ENCODE data around the gene COL2A1.
"Not testable (repeated sequence)": the region's sequence is repeated elsewhere in the genome, so short reads cannot be mapped to it uniquely, and the experiment has no call there.

COL2A1 gene

DNA sequence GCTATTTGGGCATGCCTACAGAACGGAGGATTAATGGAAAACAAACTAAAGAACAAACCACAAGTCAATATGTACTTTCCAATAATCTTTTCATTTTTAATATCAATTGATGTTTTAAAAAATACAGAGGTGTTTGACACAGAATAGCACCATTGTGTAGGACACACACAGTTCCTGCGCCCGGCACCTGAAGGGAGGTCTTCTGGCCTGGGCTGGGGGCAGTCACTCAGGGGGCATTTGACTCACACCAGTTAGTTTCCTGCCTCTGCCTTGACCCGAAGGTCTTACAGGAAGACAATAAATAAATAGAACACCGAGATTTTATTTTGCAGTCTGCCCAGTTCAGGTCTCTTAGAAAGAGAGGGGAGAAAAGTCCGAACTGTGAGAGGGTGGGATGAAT lies 31.4 kb downstream of the COL2A1 start:
- DNase-seq, result no peak

DNA sequence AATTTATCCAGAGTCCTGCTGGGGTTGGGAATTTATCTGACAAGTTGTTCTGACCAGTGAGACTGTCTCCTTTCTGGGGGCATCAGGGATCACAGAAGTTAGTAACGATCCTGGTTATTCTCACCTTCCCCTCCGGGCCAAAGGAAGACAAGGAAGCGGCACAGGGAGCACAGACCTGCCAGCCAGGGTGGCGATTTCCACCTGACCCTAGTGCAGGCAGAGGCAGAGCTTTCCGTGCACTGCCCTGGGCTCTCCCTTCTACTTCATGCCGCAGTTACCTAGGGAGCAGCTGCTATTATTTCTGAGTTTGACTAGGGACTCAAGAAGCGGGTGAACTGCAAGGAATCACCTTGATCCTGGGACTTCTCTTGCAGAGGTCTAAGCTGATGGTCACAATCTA lies 33.4 kb downstream of the COL2A1 start:
- DNase-seq, result no peak

DNA sequence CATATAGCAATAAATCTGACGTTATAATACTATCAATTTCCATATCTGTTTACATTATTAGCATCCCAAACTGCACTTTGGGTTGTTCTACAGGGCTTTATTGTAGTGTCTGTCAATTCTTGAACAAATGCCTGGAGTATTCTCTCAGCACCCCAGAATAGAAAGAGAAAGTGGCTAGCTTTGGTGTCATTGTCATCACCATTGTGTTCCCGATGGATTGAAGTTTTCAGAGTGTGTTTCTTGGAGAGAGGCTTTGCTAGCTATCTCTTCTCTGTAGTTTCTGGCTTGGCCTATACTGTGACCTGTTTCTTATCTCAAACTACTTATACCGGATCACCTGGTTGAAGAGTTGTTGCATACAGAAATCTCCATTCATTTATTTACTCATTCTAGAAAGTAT lies 34.4 kb downstream of the COL2A1 start:
- DNase-seq, result no peak

DNA sequence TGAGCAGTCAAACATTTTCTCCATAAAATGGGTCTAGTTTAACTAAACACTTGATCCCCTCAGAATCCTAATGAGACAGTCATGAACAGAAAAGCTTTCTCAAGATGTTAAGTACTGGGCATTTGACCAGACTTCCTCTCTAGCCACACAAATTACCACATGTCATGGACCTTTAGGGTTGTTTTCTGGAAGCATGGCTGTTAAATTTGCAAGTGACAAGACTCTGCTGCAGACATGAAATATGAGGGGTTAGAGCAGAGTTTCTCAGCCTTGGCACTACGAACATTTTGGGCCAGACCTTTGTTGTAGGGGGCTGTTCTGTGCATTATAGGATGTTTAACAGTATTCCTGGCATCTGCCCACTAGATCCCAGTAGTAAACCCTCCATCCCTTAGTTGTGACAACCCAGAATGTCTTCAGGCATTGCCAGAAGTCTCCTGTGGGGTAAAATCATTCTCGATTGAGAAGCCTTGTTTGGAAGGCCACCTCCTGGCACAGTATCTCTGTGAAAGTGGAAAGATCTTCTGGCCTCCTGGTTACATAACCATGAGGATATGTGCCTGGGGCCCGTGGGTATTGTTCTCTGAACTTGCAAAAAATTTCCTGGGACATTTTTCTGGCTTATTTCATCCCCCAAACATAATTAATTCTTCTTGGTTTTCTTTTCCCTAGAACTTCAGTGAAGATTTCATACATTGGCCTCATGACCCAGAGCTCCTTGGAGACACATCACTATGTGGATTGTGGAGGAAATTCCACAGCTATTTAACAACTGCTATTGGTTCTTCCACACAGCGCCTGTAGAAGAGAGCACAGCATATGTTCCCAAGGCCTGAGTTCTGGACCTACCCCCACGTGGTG lies 36.6 kb downstream of the COL2A1 start:
- DNase-seq, result no peak

DNA sequence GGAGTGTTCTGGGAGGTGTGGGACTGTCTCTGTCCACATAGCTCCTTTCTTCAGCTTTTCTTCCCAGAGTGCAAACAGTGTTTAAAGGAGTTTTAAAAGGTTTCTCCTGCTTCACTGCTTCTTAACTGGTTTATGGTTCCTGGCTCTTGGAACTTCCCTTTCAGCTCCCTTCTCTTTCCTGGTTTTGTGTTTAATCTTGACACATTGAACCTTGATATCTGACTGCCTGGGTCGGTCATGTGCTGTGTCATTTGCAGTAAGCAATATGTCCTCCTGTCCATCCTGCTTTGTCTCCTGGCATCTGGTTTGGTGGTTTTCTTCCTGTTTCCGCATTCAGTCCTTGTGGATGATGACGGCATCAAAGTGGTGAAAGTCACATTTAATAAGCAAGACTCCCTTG lies 38.7 kb downstream of the COL2A1 start:
- no peak for DNase-seq

DNA sequence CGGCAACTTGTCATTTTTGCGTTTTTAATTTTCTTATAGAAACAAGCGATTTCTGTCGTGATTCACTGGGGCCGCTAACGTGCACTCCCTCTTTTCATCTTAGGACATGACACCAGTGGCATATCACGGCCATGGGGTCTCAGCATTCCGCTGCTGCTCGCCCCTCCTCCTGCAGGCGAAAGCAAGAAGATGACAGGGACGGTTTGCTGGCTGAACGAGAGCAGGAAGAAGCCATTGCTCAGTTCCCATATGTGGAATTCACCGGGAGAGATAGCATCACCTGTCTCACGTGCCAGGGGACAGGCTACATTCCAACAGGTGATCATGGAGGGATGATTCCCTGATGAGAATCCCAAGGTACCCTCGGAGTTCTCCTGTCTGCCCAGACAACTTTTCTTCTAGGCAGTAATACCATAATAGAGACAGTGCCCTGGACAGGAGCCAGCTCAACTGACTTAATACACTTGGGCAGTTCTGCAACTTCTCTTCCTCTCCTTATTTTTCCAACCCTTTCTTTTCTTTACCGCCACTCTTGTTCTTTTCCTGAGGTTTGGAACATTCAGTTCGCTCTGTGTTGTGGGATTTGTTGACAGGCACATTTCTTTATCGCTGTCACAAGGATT lies 40.1 kb downstream of the COL2A1 start:
- no peak for DNase-seq

DNA sequence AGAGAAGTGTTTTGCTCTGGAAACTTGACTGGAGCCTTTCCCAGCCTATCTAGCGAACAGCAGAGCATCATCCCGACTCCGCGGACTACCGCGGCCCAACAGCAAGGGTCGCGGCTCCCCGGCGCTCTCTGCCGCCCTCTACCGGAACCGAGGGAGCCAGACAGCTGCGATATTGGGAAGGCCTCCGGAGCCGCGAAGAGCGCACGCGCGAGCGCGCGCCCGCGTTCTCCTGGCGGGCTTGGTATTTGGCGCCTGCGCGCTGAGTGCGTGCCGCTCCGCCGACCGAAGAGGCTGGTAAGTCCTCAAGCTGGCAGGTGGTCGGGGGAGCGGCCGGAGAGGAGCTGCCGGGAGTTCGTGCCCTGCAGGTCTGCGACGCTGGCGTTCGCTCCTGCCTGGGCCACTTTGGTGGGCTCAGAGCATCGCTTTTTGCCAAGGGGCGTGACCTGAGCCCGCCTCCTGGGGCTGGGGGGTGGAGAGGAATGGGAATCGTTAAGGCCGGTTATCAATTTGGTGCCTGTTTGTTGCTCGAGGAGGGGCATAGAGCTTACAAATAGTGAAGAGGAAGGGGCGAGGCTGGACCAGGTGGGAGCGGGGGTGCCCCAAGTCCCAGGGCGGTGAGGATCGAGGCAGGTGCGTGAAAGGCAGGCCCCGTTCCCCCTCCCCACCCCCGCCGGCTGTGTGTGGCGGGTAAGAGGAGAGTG lies 40.8 kb downstream of the COL2A1 start, which contains the start of gene TMEM106C:
Gene TMEM106C, plus strand, starts transcription at position 257 of the 701 bp plus-strand sequence. CDS start 641 bp downstream, outside the sequence.
- peak; percentile 65 for DNase-seq

DNA sequence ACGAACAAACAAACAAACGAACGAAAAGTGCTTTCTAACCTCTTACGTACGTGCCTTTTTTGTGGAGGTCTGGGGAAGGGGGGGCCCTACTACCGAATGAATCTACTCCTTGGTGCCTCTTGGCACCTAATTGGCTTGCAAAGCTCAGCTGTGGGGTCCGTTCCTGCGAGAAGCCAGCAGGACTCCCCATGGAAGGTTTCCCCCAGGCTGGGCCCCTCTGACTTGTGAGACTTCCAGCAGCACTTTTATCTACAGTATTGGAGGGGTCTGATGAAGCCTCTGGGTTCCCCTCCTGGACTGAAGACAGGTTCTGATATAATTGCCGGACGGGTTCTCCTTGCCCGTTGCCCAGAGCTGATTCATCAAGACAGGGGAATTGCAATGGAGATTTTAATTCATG lies 42.1 kb downstream of the COL2A1 start:
- no peak for DNase-seq

DNA sequence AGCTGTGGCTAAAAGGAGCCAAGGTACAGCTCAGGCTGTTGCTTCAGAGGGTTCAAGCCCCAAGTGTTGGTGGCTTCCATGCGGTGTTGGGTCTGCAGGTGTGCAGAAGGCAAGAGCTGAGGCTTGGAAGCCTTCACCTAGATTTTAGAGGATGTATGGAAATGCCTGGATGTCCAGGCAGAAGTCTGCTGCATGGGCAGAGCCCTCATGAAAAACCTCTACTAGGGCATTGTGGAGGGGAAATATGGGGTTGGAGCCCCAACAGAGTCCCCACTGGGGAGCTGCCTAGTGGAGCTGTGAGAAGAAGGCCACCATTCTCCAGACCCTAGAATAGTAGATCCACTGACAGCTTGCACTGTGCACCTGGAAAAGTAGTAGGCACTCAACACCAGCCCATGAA lies 46.6 kb downstream of the COL2A1 start:
- DNase-seq, result not testable (repeated sequence)

DNA sequence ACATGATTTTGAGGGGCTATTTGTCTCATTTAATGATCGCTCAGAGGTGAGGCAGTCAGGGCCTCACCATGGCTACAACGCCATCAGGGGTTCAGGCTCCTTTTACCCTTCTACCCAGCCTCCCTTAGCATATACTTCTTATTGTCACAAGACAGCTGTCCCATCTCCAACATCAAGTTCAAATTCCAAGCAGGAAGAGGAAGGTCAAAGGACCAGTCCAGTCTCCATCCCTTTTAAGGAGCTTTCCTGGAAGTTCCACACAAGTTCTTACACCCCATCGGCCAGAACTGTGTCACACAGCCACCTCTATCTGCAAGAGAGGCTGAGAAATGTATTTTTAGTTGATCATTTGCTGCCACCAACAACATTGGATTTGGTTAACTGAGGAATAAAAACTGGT lies 49.2 kb downstream of the COL2A1 start:
- DNase-seq, result no peak

DNA sequence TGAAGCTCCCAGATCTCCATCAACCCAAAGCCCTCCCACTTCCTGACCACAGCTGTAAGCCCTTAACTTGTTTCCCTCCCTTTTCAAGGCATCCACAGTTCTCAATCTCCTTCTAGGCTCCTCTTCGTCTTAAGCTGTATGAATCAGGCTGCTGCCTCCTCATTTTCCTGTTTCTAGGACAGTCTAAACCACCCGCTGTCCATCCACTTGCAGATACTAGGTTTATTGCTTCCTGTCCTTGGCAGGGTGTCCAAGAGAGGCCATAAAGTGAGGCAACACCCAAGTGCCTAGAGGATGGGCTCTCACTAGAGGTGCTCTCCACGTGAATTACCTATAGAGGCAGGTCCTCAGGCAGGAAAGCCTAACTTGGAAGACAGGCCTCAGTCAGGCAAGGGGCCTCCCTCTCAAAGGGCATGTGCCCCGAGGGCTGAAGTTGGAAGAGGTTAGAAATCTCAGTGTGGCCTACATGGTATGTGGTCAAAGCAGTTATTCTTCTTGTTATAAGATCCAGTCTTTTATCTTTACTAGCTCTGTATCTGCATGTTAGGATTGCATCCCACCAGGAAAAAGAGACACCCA lies 49.7 kb downstream of the COL2A1 start:
- no peak for DNase-seq

DNA sequence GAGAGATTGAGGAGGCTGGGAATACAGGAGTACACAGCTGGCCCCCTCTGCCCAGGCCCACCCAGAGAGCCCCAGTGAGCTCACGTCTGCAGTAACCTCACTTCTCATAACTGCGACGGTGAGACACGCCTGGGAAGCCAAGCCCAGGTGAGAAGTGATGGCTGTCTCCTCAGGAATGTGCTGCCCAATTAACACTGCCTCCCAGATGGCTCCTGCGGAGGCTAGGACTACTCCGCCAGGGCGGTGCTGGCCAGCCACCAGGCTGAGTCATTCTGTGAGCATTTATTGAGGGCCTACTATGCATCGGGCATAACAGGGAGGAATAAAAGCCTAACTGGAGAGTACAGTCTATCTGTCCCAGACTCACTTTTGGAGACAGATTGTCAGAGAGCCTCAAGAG lies 50.2 kb downstream of the COL2A1 start:
- DNase-seq, result no peak

DNA sequence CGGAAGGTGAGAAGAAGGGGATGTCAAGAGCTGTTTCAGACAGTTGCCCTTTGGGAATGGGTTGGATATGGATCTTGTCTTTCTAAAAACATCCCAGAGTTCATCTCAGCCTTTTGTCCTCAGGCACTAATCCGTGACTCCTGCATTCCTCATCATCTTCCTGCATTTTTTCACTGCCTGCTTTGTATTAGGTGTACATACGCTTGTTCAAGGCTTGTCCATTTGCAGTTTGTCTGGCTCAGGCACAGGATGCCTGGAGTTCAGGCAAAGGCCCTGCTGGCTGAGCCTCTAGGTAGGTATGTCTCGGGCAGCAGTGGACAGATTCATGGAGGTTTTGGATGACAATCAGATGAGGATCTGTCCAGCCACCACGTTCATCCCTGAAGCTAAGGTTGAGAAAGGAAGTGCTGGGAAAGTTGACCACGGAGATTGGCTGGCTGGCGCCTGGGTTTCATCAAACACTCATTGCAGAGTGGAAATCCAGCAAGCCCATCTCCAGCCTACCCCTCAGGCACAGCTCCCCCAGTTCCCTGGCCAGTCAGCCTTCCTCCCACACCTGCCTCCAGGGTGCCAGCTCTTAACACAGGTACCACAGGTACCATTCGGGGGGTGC lies 53.3 kb downstream of the COL2A1 start:
- no peak for DNase-seq

DNA sequence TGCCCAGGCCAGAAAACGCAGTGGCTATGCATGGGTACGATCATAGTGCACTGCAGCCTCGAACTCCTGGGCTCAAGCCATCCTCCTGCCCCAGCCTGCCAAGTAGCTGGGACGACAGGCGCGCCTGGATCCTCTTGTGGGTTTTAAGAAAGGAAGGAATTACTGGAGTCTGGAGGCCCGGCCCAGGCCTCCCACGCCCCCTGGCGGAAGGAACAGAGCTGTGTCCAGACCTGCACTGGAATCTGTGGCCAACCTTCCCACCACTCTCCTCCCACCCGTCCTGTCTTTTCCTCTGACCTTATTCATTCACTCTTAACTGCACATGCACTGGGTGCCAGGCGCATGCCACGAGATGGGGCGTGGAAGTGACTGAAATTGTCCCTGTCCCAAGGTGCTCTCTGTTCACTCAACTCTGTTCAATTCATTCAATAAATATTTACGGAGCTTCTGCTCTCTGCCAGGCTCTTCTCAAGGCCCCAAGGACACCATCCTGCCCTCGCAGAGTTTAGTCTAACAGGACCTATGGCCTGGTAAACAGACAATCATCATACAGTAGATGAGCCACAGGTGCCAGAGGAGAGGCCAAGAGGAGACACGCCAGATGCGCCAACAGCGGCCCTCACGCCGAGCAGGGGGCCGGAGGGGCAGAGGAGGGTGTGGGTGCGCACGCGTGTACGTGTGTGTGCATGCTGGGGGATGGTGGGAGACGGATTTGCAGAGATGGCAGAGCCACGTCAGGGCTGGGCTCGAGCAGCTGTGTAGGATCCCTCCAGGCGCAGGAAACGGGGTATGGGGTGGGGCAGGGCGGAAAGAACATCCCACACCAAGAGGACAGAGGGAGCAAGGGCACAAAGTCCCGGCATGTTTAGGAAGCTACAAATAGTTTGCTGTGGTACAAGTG lies 54.6 kb downstream of the COL2A1 start:
- DNase-seq, result peak; percentile 14

DNA sequence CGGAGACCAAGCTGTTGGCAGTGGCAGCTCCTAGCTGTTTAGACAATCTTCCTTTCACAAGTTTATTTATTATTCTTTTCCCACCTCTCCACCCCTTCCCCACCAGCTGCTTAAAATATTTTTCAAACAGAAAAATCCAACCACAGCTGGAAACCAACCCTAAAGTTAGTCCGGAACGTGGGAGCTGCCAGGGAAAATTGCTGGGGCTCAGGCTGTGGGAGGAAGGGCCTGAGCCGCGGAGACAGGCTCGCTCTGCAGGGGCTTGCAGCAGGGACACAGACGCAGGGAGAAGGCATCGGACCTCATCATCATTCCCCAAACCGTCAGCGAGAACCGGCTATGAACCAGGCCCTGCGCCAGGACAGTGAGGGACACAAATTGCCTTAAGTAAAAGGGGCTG lies 56.9 kb downstream of the COL2A1 start:
- DNase-seq, result no peak

DNA sequence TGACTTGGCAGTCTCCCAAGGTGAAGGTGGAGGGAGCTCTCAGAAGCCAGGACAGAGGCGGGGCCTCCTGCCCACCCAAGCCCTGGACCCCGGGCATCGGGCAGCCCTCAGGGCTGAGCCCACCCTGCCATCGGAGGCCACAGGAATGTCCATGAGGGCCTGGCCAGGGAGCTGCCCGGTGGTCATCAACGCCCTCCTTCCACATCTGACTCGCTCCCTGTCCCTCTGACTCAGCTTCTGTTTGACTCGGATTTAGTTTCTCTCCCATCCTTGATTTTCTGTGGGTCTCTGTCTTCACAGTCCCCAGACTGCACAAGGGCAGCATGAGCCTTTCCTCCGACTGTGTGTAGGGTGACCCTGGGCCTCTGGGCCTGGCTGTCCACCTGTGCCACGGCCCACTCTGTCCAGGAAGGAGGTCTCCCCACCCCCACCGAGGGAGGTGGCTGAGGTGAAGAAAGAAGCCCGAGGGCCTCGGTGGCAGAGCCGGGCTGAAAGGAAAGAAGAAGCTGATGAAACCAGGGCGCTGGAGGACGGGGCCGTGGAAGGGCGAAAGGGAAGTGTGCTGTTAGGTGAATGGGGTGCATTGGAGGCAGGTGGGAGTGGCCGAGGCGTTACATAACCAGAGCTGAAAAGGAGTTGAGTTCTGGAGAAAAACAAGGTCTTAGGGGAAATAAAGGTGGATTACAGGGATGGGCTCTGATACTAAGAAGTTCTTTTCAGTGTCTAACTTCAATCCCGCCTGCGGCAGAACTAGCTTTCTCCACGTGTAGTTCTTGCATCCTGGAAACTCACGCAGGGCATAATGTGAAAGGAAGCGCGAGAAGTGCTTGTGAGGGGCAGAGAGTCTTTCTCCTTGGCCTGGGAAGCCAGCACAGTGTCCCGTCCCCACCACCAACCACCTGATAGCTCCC lies 57.6 kb downstream of the COL2A1 start:
- DNase-seq, result no peak

DNA sequence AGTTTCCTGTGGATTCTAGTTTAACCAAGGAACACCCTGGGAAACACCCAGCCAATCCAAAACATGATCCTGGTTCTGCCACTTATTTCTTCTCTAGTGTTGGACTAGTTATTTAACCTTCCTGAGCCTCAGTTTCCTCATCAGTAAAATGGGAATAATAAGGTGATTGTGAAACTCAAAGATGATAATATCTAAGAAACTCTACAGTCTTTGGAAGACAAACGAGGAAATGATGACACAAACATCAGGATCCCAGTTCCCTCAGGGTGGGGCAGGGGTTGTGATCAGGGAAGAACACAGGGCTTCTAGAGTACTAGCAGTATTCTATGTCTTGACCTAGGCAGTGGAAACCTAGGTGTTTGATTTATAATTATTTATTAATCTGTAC lies 58.9 kb downstream of the COL2A1 start:
- DNase-seq, result no peak

DNA sequence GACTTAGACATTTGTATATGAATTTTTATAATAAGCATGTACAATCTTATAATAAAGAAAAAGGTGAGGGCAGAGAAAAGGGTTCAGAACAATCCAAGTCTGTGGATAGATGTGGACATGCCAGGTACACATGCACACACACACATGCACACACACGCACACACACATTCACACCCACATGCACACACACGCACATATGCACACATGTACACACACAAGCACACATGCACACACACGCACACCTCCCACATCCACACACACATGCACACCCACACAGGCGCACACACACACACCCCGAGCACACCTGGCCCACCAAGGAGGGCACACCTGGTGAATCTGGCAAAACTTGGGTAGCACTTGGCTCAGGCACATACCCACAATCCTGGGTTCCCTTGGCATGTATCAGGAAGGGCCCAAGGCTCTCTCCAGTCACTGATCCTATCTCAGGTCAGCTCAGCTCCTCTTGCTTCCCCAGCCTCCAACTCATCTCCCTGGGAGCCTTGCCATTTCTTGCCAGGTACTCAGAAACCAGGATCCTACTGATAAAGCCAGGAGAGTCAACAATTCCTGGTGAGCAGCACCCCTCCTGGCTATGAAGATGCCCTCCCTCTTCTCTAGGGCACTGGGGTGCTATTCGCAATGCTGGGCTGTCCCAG lies 59.5 kb downstream of the COL2A1 start:
- DNase-seq, result no peak

DNA sequence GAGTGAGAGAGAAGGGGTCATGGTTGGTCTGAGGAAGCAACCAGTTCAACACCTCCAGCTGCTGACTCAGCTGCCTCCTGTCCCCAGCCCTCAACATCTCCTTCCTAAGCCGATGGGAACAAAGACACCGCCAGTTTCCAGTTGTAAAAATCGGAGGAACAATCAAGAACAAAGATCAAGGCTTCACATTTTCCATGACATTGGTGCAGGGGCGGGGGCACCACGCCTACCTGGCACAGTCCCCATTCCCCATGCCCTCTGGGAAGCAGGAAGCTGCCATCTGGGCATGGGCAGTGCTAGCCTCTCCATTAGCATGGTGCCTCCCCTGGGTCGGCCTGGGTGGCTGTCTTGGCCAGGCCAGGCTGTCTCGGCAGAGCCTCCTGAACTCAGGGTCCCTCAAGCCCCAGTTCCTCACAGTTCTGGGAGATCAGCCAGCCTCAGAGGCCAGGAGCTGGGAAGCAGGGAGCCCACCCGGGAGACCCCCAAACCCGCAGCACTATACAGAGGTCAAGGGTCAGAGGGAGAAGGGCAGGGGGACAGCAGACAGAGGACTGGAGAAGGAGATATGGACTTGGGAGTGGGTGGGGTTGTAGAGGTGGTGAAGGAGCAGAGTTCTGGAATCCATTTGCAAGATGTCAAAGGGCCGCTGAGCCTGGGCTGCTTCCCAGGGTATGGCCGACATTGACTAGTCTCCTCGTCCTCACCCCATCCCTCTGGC lies 60.5 kb downstream of the COL2A1 start:
- DNase-seq, result no peak

Measured in DMS 273 treated with DMSO at 0.1 percent for 48 hours (cell line).